GM18858 (cell line): ENCODE results near the gene RASGRP2.

Experiments used
- ATAC-seq: cut with Tn5 transposase; IDR thresholded peaks from one replicate; pipeline ENCODE4 v1.9.1; 2021; ENCODE audit not compliant: unreplicated experiment

The RASGRP2 gene

GRCh38 chr11:64757549-64758329 lies 13.8 kb upstream of the RASGRP2 start:
- no peak for ATAC-seq

- ATAC-seq = no peak
These were observed 11.9 kb upstream of the RASGRP2 start for GRCh38 chr11:64755681-64756361.

GRCh38 chr11:64754919-64755662 lies 11.1 kb upstream of the RASGRP2 start:
- ATAC-seq = no peak

- no peak for ATAC-seq
These were observed 10.4 kb upstream of the RASGRP2 start for GRCh38 chr11:64754124-64754918.

- ATAC-seq = no peak
These were observed 9.6 kb upstream of the RASGRP2 start for GRCh38 chr11:64753380-64754123.

GRCh38 chr11:64753019-64753379 lies 9.1 kb upstream of the RASGRP2 start:
- no peak for ATAC-seq

GRCh38 chr11:64752175-64752970 lies 8.4 kb upstream of the RASGRP2 start:
- no peak for ATAC-seq

- ATAC-seq = no peak
These were observed 7.6 kb upstream of the RASGRP2 start for GRCh38 chr11:64751580-64751979.

GRCh38 chr11:64751136-64751535 lies 7.2 kb upstream of the RASGRP2 start:
- ATAC-seq = no peak

- no peak for ATAC-seq
These were observed 6.6 kb upstream of the RASGRP2 start for GRCh38 chr11:64750361-64751054.

GRCh38 chr11:64747961-64748665 lies 4.2 kb upstream of the RASGRP2 start:
- ATAC-seq = no peak

- no peak for ATAC-seq
These were observed 2.5 kb upstream of the RASGRP2 start for GRCh38 chr11:64746486-64746885.

GRCh38 chr11:64745521-64746328 lies 1.8 kb upstream of the RASGRP2 start:
- ATAC-seq = no peak

- ATAC-seq = no peak
These were observed 1.2 kb upstream of the RASGRP2 start for GRCh38 chr11:64745189-64745520.

GRCh38 chr11:64744544-64745188 lies 724 bp upstream of the RASGRP2 start:
- no peak for ATAC-seq

GRCh38 chr11:64742889-64743590 lies 902 bp downstream of the RASGRP2 start:
- no peak for ATAC-seq
